Endothelial cell of umbilical vein (primary cell): ENCODE measurements around the gene NR1I3.

Source experiments
- EZH2 ChIP-seq: IDR thresholded peaks from 2 replicates; pipeline ENCODE4 v1.6.1; 2012; ENCODE audit warnings: borderline replicate concordance, low read depth, mild to moderate bottlenecking, moderate library complexity, low read length, inconsistent platforms; ENCODE audit not compliant: severe bottlenecking
- GATA2 ChIP-seq: IDR thresholded peaks from 2 replicates; pipeline ENCODE4 v1.7.0; 2011; ENCODE audit warnings: low read depth, mild to moderate bottlenecking, moderate library complexity, mixed read lengths, low read length; ENCODE audit not compliant: insufficient read length, insufficient read depth
- JUN ChIP-seq: IDR thresholded peaks from 2 replicates; pipeline ENCODE4 v1.6.1; 2011; ENCODE audit warnings: borderline replicate concordance, low read depth; ENCODE audit not compliant: insufficient read length, insufficient read depth
- MYC ChIP-seq: IDR thresholded peaks from one replicate; pipeline ENCODE4 v1.6.1; 2011; ENCODE audit warnings: mild to moderate bottlenecking, low read depth, low read length
- POLR2A ChIP-seq: IDR thresholded peaks from 2 replicates; pipeline ENCODE4 v1.6.1; 2012; ENCODE audit warnings: low read depth, mild to moderate bottlenecking, control low read depth, low read length
- POLR2AphosphoS5 ChIP-seq: IDR thresholded peaks from 2 replicates; pipeline ENCODE4 v1.6.1; 2012; ENCODE audit warnings: low read depth, mild to moderate bottlenecking, control low read depth, low read length, moderate library complexity; ENCODE audit not compliant: insufficient read depth
- TF ChIP-seq, protein P1 (sequence below), 2 donors: IDR thresholded peaks; 1 replicate in 1 of 2; 2 replicates in 1 of 2; pipeline ENCODE4 v1.5.1; 2011; ENCODE audit warnings: low read length in 2 of 2, mild to moderate bottlenecking in 2 of 2, moderate library complexity in 2 of 2, control low read depth in 1 of 2, inconsistent platforms in 1 of 2, low read depth in 1 of 2; ENCODE audit not compliant: insufficient read depth in 1 of 2; ENCODE audit errors: extremely low read depth in 1 of 2

- TF ChIP-seq POLR2A: no peak
- TF ChIP-seq, protein P1, sequence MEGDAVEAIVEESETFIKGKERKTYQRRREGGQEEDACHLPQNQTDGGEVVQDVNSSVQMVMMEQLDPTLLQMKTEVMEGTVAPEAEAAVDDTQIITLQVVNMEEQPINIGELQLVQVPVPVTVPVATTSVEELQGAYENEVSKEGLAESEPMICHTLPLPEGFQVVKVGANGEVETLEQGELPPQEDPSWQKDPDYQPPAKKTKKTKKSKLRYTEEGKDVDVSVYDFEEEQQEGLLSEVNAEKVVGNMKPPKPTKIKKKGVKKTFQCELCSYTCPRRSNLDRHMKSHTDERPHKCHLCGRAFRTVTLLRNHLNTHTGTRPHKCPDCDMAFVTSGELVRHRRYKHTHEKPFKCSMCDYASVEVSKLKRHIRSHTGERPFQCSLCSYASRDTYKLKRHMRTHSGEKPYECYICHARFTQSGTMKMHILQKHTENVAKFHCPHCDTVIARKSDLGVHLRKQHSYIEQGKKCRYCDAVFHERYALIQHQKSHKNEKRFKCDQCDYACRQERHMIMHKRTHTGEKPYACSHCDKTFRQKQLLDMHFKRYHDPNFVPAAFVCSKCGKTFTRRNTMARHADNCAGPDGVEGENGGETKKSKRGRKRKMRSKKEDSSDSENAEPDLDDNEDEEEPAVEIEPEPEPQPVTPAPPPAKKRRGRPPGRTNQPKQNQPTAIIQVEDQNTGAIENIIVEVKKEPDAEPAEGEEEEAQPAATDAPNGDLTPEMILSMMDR (IDR thresholded peaks at IDR 0.05; ENCODE audit: extremely low read depth in 1 of 2, insufficient read depth in 1 of 2, low read depth in 1 of 2, low read length in 2 of 2): no peak
- TF ChIP-seq EZH2: no peak
- no peak for TF ChIP-seq POLR2AphosphoS5
- TF ChIP-seq GATA2: no peak
- TF ChIP-seq JUN: no peak
- TF ChIP-seq MYC: no peak
These were observed 4.9 kb downstream of the NR1I3 start for GRCh38 chr1:161233102-161233501.
